H1 (cell line): Measurements from ENCODE around the gene TUBB4B. TPM values are rescaled to one million over a fixed set of nuclear protein-coding genes. Genes with fewer than 3 reads are reported as not detected.

Experiments
- ATF3 ChIP-seq: IDR thresholded peaks from 2 replicates; pipeline ENCODE4 v1.6.1; 2011; ENCODE audit warnings: low read depth, mild to moderate bottlenecking, low read length; ENCODE audit not compliant: insufficient read depth
- BACH1 ChIP-seq: IDR thresholded peaks from 2 replicates; pipeline ENCODE4 v1.6.1; 2012; ENCODE audit warnings: low read length, improper control_type of control experiment
- CBX8 ChIP-seq: fragments of 300-800, 300-1000 bp; sonication (generic); IDR thresholded peaks from 2 replicates; pipeline ENCODE4 v1.7.1; 2016; ENCODE audit warnings: low read depth, low read length, borderline replicate concordance
- CHD1 ChIP-seq: IDR thresholded peaks from 2 replicates; pipeline ENCODE4 v1.6.1; 2012; ENCODE audit warnings: low read depth, low read length, improper control_type of control experiment
- CHD2 ChIP-seq: IDR thresholded peaks from 2 replicates; pipeline ENCODE4 v1.6.1; 2012; ENCODE audit warnings: low read length, improper control_type of control experiment
- CTBP2 ChIP-seq: IDR thresholded peaks from 2 replicates; pipeline ENCODE4 v1.7.0; 2011; ENCODE audit warnings: borderline replicate concordance, mild to moderate bottlenecking, moderate library complexity, mixed read lengths, low read length; ENCODE audit not compliant: insufficient read depth, insufficient read length
- EP300 ChIP-seq, 2 experiments: IDR thresholded peaks; 1 replicate in 1 of 2; 2 replicates in 1 of 2; pipeline ENCODE4 v1.6.1; 2011 to 2012; ENCODE audit warnings: low read depth in 2 of 2, low read length in 2 of 2, mild to moderate bottlenecking in 2 of 2, borderline replicate concordance in 1 of 2, inconsistent platforms in 1 of 2, moderate library complexity in 1 of 2
- FOSL1 ChIP-seq: IDR thresholded peaks from 2 replicates; pipeline ENCODE4 v1.6.1; 2011; ENCODE audit warnings: mild to moderate bottlenecking, low read depth, low read length, moderate library complexity; ENCODE audit not compliant: insufficient read depth
- GTF2F1 ChIP-seq: IDR thresholded peaks from 2 replicates; pipeline ENCODE4 v1.6.1; 2012; ENCODE audit warnings: low read depth, low read length, improper control_type of control experiment, borderline replicate concordance
- HDAC2 ChIP-seq, 2 experiments: fragments of 300-600 bp in 1 of 2; sonication (generic) in 1 of 2; IDR thresholded peaks; 2 replicates each; pipeline ENCODE4 v1.6.1; 2011 to 2012; ENCODE audit warnings: low read depth in 2 of 2, low read length in 2 of 2, mild to moderate bottlenecking in 2 of 2, moderate library complexity in 2 of 2, borderline replicate concordance in 1 of 2, inconsistent platforms in 1 of 2
- HDAC6 ChIP-seq: IDR thresholded peaks from one replicate; pipeline ENCODE4 v1.7.1; 2012; ENCODE audit warnings: low read depth, mild to moderate bottlenecking, inconsistent platforms, low read length, moderate library complexity
- KDM4A ChIP-seq: IDR thresholded peaks from one replicate; pipeline ENCODE4 v1.7.1; 2012; ENCODE audit warnings: low read depth, mild to moderate bottlenecking, moderate library complexity, low read length, inconsistent platforms; ENCODE audit not compliant: severe bottlenecking
- MAFK ChIP-seq: IDR thresholded peaks from 2 replicates; pipeline ENCODE4 v1.6.1; 2012; ENCODE audit warnings: low read depth, mild to moderate bottlenecking, improper control_type of control experiment, low read length
- NRF1 ChIP-seq: IDR thresholded peaks from 2 replicates; pipeline ENCODE4 v1.6.1; 2011; ENCODE audit warnings: mild to moderate bottlenecking, low read depth, low read length, improper control_type of control experiment
- PHF8 ChIP-seq: fragments of 200-600 bp; sonication (generic); conservative IDR thresholded peaks from 2 replicates; pipeline ENCODE4 v1.7.1; 2012; ENCODE audit warnings: low read depth, mild to moderate bottlenecking, inconsistent platforms, low read length, moderate library complexity
- POU5F1 ChIP-seq: IDR thresholded peaks from 2 replicates; pipeline ENCODE4 v1.6.1; 2011; ENCODE audit warnings: low read depth, mild to moderate bottlenecking, low read length, moderate library complexity
- RNF2 ChIP-seq: fragments of 200-900, 300-1000 bp; sonication (generic); IDR thresholded peaks from 2 replicates; pipeline ENCODE4 v1.7.1; 2016; ENCODE audit warnings: borderline replicate concordance, low read depth, mild to moderate bottlenecking, antibody characterized with exemption, low read length; ENCODE audit not compliant: poor library complexity, severe bottlenecking; ENCODE audit errors: missing control alignments
- RXRA ChIP-seq: IDR thresholded peaks from 2 replicates; pipeline ENCODE4 v1.6.1; 2011; ENCODE audit warnings: low read depth, mild to moderate bottlenecking, low read length, moderate library complexity; ENCODE audit not compliant: insufficient read depth
- SP2 ChIP-seq: IDR thresholded peaks from 2 replicates; pipeline ENCODE4 v1.6.1; 2012; ENCODE audit warnings: mild to moderate bottlenecking, low read length, inconsistent platforms
- SRF ChIP-seq: IDR thresholded peaks from 2 replicates; pipeline ENCODE4 v1.6.1; 2011; ENCODE audit warnings: mild to moderate bottlenecking, low read depth, low read length, moderate library complexity
- SUZ12 ChIP-seq: fragments of 200-600 bp; sonication (generic); IDR thresholded peaks from 2 replicates; pipeline ENCODE4 v1.6.1; 2012; ENCODE audit warnings: mild to moderate bottlenecking, inconsistent platforms, low read length, moderate library complexity, mixed read lengths
- TBP ChIP-seq: IDR thresholded peaks from 2 replicates; pipeline ENCODE4 v1.6.1; 2011; ENCODE audit warnings: low read depth, low read length, improper control_type of control experiment
- TEAD4 ChIP-seq: IDR thresholded peaks from 2 replicates; pipeline ENCODE4 v1.6.1; 2012; ENCODE audit warnings: low read depth, low read length, inconsistent platforms, mixed read lengths
- polyA plus RNA-seq, 7 experiments: library from polyadenylated mRNA; depleted of rRNA in 3 of 7; stranded (reverse) in 5 of 7; unstranded in 2 of 7; fragments of >200 nt in 5 of 7; fragments of 200-250 nt in 2 of 7; gene quantifications; 1 replicate in 5 of 7; 2 replicates in 1 of 7; 4 replicates in 1 of 7; pipeline versions ENCODE4 v1.2.1 to v1.2.3, GENCODE V29; 2011 to 2013; ENCODE audit warnings: missing spikeins in 2 of 7, mixed read lengths in 2 of 7
- total RNA-seq: library from RNA; stranded (reverse); fragmentation: NEBNext Ultra II Directional; extraction: Animal tissue kit (Norgen Biotek cat#: 25700); gene quantifications from 2 replicates; pipeline ENCODE4 v1.2.1, GENCODE V29; 2021
- TF ChIP-seq, protein P1 (sequence below): IDR thresholded peaks from 2 replicates; pipeline ENCODE4 v1.6.1; 2012; ENCODE audit warnings: inconsistent platforms

The TUBB4B gene
- total and polyA plus RNA-seq, 2 of the 8 experiments (the other 6 are each of a cell fraction or from before 2014, with no cell fraction given): 280 to 307 TPM

GRCh38 chr9:137286975-137287383 is 45.9 kb downstream of the TUBB4B start (continued):
- TF ChIP-seq CHD2: no peak
- TF ChIP-seq HDAC6: no peak
- TF ChIP-seq BACH1: peak; percentile 85
- TF ChIP-seq ATF3: no peak
- TF ChIP-seq HDAC2 (IDR thresholded peaks at IDR 0.05; ENCODE audit: borderline replicate concordance in 1 of 2, low read depth in 2 of 2, low read length in 2 of 2): no peak
- TF ChIP-seq GTF2F1: no peak
- TF ChIP-seq CBX8: no peak
- TF ChIP-seq CTBP2: no peak
- no peak for TF ChIP-seq SUZ12
- no peak for TF ChIP-seq EP300 (IDR thresholded peaks at IDR 0.05; ENCODE audit: borderline replicate concordance in 1 of 2, low read depth in 2 of 2, low read length in 2 of 2)
- TF ChIP-seq, protein P1, sequence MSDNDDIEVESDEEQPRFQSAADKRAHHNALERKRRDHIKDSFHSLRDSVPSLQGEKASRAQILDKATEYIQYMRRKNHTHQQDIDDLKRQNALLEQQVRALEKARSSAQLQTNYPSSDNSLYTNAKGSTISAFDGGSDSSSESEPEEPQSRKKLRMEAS: peak; percentile 96
- TF ChIP-seq KDM4A: no peak
- TF ChIP-seq NRF1: no peak
- no peak for TF ChIP-seq PHF8
- no peak for TF ChIP-seq SP2
- no peak for TF ChIP-seq FOSL1
- no peak; the same call in 1 of the 2 replicates for TF ChIP-seq MAFK
- TF ChIP-seq TBP: peak; percentile 14; the same call in 1 of the 2 replicates
- TF ChIP-seq RXRA: no peak
- no peak for TF ChIP-seq SRF
- TF ChIP-seq RNF2: no peak
- no peak for TF ChIP-seq CHD1
- no peak for TF ChIP-seq TEAD4
- TF ChIP-seq POU5F1: no peak
